Thoracic aorta (tissue), 2 donors: ENCODE results near the gene CLTCL1. TPM values are rescaled to one million over a fixed set of nuclear protein-coding genes. Genes with fewer than 3 reads are reported as not detected.

Source experiments
- ATAC-seq: fragments of 150-250 bp; one replicate; pipeline ENCODE4 v1.8.0; 2017; ENCODE audit warnings: low read depth; ENCODE audit not compliant: insufficient number of reproducible peaks, low FRiP score
- DNase-seq: peaks from one replicate; pipeline ENCODE4 v3.0.0-alpha.2; 2020; ENCODE audit warnings: low spot score
- H3K27ac ChIP-seq, 2 donors: fragments of 200-600 bp; sonication (generic); 1 replicate in 1 of 2; 2 replicates in 1 of 2; pipeline ENCODE4 v1.5.1; 2016; ENCODE audit warnings: mild to moderate bottlenecking in 2 of 2, moderate library complexity in 2 of 2
- H3K27me3 ChIP-seq: fragments of 200-600 bp; sonication (generic); replicated peaks from 2 replicates; pipeline ENCODE4 v1.6.0; 2016; ENCODE audit warnings: mild to moderate bottlenecking; ENCODE audit not compliant: insufficient read depth
- H3K36me3 ChIP-seq: fragments of 200-600 bp; sonication (generic); one replicate; pipeline ENCODE4 v1.5.1; 2016
- H3K4me1 ChIP-seq, 2 donors: fragments of 200-600 bp; sonication (generic); 1 replicate in 1 of 2; 2 replicates in 1 of 2; pipeline versions ENCODE4 v1.5.1 to v1.6.0; 2016; ENCODE audit warnings: low read depth in 2 of 2, mild to moderate bottlenecking in 1 of 2; ENCODE audit not compliant: control insufficient read depth in 1 of 2
- H3K4me3 ChIP-seq: fragments of 200-600 bp; sonication (generic); 2 replicates; pipeline ENCODE4 v1.5.1; 2016; ENCODE audit warnings: mild to moderate bottlenecking
- H3K9me3 ChIP-seq: fragments of 200-600 bp; sonication (generic); 2 replicates; pipeline ENCODE4 v1.5.1; 2016
- total RNA-seq, 2 donors: library from RNA; depleted of rRNA; stranded (reverse); fragments of >200 nt; gene quantifications; one replicate each; pipeline versions ENCODE4 v1.1.0 to v1.2.3, GENCODE V29; 2016
- TF ChIP-seq, protein P1 (sequence below): fragments of 200-600 bp; sonication (generic); IDR thresholded peaks from one replicate; pipeline ENCODE4 v1.5.1; 2019; ENCODE audit warnings: antibody characterized with exemption

CLTCL1 gene
- total RNA-seq, 2 donors from 2014 or later = 5.3 to 6.1 TPM

DNA sequence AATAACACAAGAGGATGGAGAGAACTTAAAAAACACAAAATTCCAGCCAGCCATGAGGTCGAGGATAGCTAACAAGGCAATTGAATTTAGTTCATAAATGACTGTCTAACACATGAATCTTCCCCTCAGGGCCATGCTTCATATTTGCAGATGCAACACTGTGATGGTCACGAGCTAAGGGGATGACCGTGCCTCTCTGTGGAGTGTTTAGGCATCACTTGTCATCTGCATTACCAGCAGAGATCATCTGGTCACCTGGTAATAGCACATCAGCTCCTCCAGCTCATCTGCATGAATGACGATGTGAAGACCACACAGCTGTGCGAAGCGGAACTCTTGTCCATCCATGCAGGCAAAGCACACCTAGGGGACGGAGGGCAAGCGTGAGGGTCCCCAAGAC is 92.0 kb downstream of the CLTCL1 start:
- Histone ChIP-seq H3K27ac (no peak overlapping the region), H3K4me3 (no peak overlapping the region), H3K27me3 (no peaks in the 10 kb centered on the region), H3K9me3 (no peaks in the 10 kb centered on the region), H3K4me1 (no peaks in the 10 kb centered on the region), H3K36me3 (no peaks in the 10 kb centered on the region)
- ATAC-seq (no peak), DNase-seq (no peak)
- TF ChIP-seq, protein P1, sequence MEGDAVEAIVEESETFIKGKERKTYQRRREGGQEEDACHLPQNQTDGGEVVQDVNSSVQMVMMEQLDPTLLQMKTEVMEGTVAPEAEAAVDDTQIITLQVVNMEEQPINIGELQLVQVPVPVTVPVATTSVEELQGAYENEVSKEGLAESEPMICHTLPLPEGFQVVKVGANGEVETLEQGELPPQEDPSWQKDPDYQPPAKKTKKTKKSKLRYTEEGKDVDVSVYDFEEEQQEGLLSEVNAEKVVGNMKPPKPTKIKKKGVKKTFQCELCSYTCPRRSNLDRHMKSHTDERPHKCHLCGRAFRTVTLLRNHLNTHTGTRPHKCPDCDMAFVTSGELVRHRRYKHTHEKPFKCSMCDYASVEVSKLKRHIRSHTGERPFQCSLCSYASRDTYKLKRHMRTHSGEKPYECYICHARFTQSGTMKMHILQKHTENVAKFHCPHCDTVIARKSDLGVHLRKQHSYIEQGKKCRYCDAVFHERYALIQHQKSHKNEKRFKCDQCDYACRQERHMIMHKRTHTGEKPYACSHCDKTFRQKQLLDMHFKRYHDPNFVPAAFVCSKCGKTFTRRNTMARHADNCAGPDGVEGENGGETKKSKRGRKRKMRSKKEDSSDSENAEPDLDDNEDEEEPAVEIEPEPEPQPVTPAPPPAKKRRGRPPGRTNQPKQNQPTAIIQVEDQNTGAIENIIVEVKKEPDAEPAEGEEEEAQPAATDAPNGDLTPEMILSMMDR = no peak

DNA sequence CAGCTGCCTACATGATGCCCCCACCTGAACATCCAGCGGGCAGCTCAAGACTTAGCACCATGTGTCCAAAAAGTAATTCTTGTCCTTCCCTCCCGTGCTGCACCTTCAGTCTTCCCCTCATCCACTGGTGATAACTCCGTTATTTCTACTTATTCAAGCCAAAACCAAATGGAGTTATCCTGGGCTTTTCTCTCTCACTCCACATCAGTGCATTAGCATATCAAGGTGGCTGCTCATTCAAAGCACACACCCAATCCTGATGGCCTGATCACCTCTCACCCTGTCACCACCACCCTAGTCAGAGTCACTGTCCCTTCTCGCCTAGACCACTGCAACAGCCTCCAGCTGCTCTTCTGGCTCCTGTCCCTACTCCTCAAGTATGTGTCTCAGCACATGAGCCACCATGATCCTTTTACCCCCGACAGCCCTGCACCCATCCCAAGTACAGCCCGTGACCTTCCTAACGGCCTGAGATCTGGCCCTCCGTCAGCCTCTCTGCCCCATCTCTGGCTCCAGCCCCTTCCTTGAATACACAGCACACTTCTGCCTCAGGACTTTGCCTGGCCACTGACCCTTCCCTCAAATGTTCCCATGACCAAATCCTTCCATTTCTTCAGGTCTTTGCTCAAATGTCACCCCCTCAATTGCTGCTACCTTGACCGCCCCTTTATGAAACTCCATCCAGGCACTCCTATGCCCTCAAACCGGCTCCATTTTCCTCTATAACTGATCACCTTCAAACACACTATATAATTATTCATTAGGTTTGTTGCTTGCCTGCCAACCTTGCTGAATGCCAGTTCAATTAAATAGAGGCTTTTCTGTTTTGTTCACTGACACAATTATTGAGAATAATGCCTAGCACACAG is 93.3 kb downstream of the CLTCL1 start:
- DNase-seq = no peak
- no peak overlapping the region for H3K4me3 ChIP-seq

DNA sequence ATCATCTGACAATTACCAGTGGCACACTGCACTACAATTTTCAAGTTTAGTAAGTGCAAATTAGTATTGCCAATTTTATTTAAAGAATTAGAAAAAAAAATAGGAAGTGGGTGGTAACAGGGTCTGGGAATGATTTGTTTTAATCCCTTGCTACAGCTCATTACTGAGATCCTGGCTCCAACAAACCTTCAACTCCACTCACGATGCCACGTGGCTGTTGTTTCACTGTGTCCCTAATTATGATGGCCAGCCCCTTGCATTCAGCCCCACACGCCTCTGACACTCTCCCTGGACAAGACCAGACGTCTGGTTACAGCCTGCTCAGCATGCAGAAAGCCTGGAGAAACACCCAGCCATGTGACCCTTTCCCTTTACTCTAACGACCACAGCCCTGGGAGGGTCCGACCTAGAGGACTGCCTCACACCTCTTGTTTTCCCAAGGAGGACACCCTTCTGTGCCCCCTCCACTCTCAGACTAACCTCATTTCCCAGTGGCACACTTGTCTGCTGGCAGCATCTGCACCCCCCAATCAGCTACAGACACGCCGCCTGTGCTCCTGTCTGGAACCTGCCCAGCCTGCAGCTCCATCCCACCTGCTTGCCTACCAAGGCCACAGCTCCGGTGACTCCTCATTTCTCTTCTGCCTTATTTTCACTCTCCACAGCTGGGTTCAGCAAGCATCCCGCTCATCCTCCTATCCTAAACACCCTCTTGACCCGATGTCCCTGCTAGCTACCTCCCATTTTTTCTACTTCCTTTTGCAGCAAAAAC is 94.5 kb downstream of the CLTCL1 start:
- no peaks in the 10 kb centered on the region for H3K36me3 ChIP-seq
- H3K4me3 ChIP-seq = no peak overlapping the region
- H3K4me1 ChIP-seq = no peaks in the 10 kb centered on the region
- DNase-seq (no peak), ATAC-seq (no peak)
- H3K27ac ChIP-seq = no peak overlapping the region
- no peaks in the 10 kb centered on the region for H3K27me3 ChIP-seq
- TF ChIP-seq, protein P1 = no peak
- H3K9me3 ChIP-seq = no peaks in the 10 kb centered on the region

More for the DNA sequence above, 93.3 kb downstream of the CLTCL1 start:
- Histone ChIP-seq H3K27me3 (no peaks in the 10 kb centered on the region), H3K36me3 (no peaks in the 10 kb centered on the region), H3K9me3 (no peaks in the 10 kb centered on the region), H3K27ac (no peak overlapping the region), H3K4me1 (no peaks in the 10 kb centered on the region)
- TF ChIP-seq, protein P1 = no peak
- no peak for ATAC-seq

DNA sequence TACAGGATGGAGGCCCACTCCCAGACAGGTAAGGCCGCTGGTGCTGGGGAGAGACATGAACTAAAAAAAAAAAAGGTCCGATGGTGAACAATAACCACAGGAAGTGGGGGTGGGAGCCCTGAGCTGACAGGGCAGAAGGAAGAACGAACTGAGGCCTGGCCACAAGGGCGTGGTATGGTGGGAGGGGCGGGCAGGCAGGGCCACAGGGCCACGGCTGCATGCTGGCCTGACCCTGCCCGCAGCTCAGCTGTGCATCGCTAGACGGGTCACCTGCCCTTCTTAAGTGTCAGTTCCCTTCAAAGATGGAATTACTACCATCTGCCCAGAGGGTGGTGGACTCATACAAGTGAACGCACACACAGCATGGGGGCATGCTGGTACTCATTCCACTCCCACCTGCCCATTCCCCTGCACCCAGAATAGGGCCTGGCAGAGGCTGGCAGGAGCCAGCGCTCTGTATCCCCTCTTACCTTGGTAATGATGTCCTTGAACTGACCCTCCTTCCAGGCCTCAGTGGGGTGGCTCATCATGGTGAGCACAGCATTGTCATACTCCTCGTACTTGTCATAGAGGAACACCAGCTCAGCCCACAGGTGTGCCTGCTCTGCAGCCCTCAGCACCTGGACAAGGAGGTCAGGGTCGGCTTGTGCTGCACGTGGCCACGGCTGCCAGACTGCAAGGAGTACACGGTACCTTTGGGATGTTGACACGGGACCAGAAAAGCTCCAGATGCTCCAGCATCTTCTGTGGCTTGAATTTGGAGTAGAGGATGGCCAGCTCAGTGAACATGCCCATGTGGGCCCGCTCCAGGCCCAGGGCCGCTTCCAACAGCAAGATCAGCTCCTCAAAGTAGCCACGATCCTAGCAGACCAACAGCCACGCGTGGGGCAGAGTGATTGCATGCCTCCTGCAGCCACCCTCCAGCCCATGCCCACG is 95.5 kb downstream of the CLTCL1 start:
- no peak overlapping the region for H3K4me3 ChIP-seq
- no peak for ATAC-seq
- no peak overlapping the region for H3K27ac ChIP-seq
- no peaks in the 10 kb centered on the region for H3K36me3 ChIP-seq
- H3K9me3 ChIP-seq = no peaks in the 10 kb centered on the region
- H3K4me1 ChIP-seq = no peaks in the 10 kb centered on the region
- DNase-seq = no peak
- TF ChIP-seq, protein P1 = no peak
- no peaks in the 10 kb centered on the region for H3K27me3 ChIP-seq
